GM19397 (cell line): Measurements from ENCODE around the gene POLR3H.
"Not testable (repeated sequence)": the region's sequence is repeated elsewhere in the genome, so short reads cannot be mapped to it uniquely, and the experiment has no call there.

Experiments used
- ATAC-seq: cut with Tn5 transposase; IDR thresholded peaks from one replicate; pipeline ENCODE4 v1.9.1; 2021; ENCODE audit warnings: mild to moderate bottlenecking, moderate library complexity; ENCODE audit not compliant: unreplicated experiment

Gene POLR3H

GRCh38 chr22:41543854-41544670 is at the start of gene POLR3H:
Gene POLR3H (minus strand): TSS chr22:41544470. CDS start chr22:41544101, 369 bp downstream.
- peak; percentile 93 for ATAC-seq

GRCh38 chr22:41593336-41593960 is 49.2 kb upstream of the POLR3H start:
- not testable (repeated sequence) for ATAC-seq

GRCh38 chr22:41589391-41590241 is 45.3 kb upstream of the POLR3H start, which contains the start of gene PMM1:
Gene PMM1 (minus strand): TSS chr22:41589840. CDS start chr22:41589805, 35 bp downstream.
- peak; percentile 88 for ATAC-seq

GRCh38 chr22:41587347-41587723 is 43.1 kb upstream of the POLR3H start:
- no peak for ATAC-seq

- no peak for ATAC-seq
These were observed 41.6 kb upstream of the POLR3H start for GRCh38 chr22:41585898-41586297.

- ATAC-seq, result no peak
These were observed 40.6 kb upstream of the POLR3H start for GRCh38 chr22:41584881-41585280.

GRCh38 chr22:41582694-41583093 is 38.4 kb upstream of the POLR3H start:
- ATAC-seq, result no peak

GRCh38 chr22:41579997-41580355 is 35.7 kb upstream of the POLR3H start:
- ATAC-seq, result no peak

- no peak for ATAC-seq
These were observed 35.2 kb upstream of the POLR3H start for GRCh38 chr22:41579297-41579996.

GRCh38 chr22:41578818-41579217 is 34.5 kb upstream of the POLR3H start:
- no peak for ATAC-seq

- ATAC-seq, result no peak
These were observed 33.8 kb upstream of the POLR3H start for GRCh38 chr22:41578114-41578513.

GRCh38 chr22:41576877-41577276 is 32.6 kb upstream of the POLR3H start:
- ATAC-seq, result no peak

GRCh38 chr22:41575533-41575932 is 31.3 kb upstream of the POLR3H start:
- no peak for ATAC-seq

- ATAC-seq, result no peak
These were observed 30.6 kb upstream of the POLR3H start for GRCh38 chr22:41574847-41575381.

GRCh38 chr22:41573677-41574076 is 29.4 kb upstream of the POLR3H start:
- ATAC-seq, result no peak

- ATAC-seq, result not testable (repeated sequence)
These were observed 28.0 kb upstream of the POLR3H start for GRCh38 chr22:41572305-41572704.

- ATAC-seq, result no peak
These were observed 27.5 kb upstream of the POLR3H start for GRCh38 chr22:41571786-41572185.

GRCh38 chr22:41570221-41570620 is 26.0 kb upstream of the POLR3H start:
- no peak for ATAC-seq

- ATAC-seq, result no peak
These were observed 24.5 kb upstream of the POLR3H start for GRCh38 chr22:41568811-41569210.

- no peak for ATAC-seq
These were observed 23.2 kb upstream of the POLR3H start for GRCh38 chr22:41567512-41567768.
